Upper lobe of left lung (tissue), 4 donors: Measurements from ENCODE around the gene MYOC.

Source experiments
- EP300 ChIP-seq, 4 donors: sonication (generic); formaldehyde crosslinking; IDR thresholded peaks; one replicate each; pipeline ENCODE4 v1.5.1; 2017; ENCODE audit warnings: antibody characterized with exemption in 4 of 4, control low read depth in 2 of 4
- POLR2A ChIP-seq, 4 donors: fragments of 450-650 bp; IDR thresholded peaks; one replicate each; pipeline ENCODE4 v1.5.1; 2016 to 2017; ENCODE audit warnings: antibody characterized with exemption in 4 of 4, mild to moderate bottlenecking in 2 of 4
- POLR2AphosphoS5 ChIP-seq, 2 donors: sonication (generic); formaldehyde crosslinking; IDR thresholded peaks; one replicate each; pipeline ENCODE4 v1.5.1; 2017; ENCODE audit warnings: antibody characterized with exemption in 2 of 2
- TF ChIP-seq, protein P1 (sequence below), 6 experiments: fragments of 450-650 bp in 4 of 6; fragments of 200-600 bp in 2 of 6; sonication (generic) in 2 of 6; IDR thresholded peaks; one replicate each; pipeline ENCODE4 v1.5.1; 2016 to 2019; ENCODE audit warnings: antibody characterized with exemption in 6 of 6

DNA sequence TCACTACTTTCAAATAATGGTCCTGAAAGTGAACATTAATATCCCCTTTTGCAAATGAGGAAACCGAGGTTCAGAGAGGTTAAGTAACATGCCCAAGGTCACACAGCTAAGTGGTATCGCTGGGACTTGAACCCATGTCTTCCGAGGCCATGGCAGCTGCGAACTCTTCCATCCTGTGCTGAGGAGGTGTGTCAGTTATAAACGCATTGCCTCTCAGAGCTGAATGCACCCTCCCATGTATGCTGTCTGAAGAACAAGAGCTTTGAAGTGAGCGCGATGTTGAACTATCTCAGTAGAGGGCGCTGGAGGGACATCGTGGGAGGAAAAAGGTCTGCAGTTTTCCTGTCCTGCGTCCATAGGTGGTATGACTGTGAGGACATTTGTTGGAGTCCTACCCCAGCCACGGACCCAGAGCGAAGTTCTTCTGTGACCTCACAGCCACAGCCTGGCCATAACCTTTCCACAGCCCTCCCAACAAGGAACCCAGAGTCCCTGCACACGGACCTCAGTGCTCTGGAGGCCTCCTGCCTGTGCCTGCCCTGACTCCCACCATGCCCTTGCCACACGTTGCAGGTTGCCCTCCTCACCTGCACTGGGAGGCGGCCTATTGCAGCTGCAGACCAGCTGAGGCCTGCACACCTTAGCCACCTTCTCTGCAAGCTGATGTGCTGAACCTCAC, 7.5 kb downstream of the MYOC start:
- TF ChIP-seq, protein P1, sequence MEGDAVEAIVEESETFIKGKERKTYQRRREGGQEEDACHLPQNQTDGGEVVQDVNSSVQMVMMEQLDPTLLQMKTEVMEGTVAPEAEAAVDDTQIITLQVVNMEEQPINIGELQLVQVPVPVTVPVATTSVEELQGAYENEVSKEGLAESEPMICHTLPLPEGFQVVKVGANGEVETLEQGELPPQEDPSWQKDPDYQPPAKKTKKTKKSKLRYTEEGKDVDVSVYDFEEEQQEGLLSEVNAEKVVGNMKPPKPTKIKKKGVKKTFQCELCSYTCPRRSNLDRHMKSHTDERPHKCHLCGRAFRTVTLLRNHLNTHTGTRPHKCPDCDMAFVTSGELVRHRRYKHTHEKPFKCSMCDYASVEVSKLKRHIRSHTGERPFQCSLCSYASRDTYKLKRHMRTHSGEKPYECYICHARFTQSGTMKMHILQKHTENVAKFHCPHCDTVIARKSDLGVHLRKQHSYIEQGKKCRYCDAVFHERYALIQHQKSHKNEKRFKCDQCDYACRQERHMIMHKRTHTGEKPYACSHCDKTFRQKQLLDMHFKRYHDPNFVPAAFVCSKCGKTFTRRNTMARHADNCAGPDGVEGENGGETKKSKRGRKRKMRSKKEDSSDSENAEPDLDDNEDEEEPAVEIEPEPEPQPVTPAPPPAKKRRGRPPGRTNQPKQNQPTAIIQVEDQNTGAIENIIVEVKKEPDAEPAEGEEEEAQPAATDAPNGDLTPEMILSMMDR (IDR thresholded peaks at IDR 0.05) = peak; percentile 65 to 76 (median 74)
- TF ChIP-seq POLR2A (IDR thresholded peaks at IDR 0.05) = no peak
- no peak for TF ChIP-seq EP300 (IDR thresholded peaks at IDR 0.05)
- no peak for TF ChIP-seq POLR2AphosphoS5 (IDR thresholded peaks at IDR 0.05)
